HT1080 (cell line): Measurements from ENCODE around the gene CDC42BPB. TPM values are rescaled to one million over a fixed set of nuclear protein-coding genes. Genes with fewer than 3 reads are reported as not detected.
A peak's percentile ranks its signal among the peaks of the same experiment; 100 is the strongest.

Source experiments
- DNase-seq: peaks from one replicate; pipeline ENCODE4 v3.0.0-alpha.2; 2015; ENCODE audit warnings: low read depth
- total RNA-seq: library from RNA; depleted of rRNA; stranded (reverse); fragments of >200 nt; shearing (Covaris generic); gene quantifications from 2 replicates; pipeline ENCODE4 v1.2.3, GENCODE V29; 2014

Gene CDC42BPB
- total RNA-seq, 1 experiment from 2014 or later: 54.3 TPM

DNA sequence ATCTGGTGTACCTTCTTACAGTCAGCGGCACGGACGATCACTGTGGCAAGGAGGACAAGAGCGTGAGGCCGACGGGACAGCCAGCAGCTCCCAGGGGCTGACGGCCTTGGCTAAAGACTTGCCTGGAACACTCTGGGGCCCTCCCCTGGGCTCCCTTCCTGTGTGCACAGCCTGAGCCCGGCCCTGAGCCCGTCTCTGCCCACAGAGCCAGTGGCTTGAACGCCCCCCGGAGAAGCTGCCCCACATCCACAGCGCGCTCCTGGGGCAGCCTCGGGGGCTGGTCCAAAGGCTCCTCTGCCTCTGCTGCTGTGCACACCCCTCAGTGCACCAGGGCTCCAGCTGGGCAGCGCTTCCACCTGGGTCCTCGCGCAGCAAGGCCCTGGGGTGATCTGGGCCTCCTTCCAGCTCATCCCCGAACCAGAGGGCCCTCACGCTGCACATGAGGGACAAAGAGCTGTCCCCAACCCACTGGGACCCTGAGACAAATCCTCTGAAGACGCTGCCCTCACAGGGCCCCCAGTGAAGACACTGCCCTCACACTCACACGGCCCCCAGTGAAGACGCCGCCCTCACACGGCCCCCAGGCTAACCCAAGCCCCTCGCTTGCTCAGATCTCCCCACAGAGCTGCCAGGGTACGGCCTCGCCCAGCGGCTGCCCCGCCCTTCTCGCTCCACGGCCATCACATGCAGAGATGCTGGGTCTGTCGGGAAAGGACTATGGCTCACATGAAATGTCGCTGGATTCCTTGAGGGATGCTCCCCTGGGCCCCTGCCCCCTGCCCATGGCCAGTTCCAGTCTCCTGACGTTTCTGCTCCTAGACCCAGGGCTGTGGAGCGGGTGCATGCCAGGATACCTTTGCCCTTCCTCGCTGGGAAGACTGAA, 112.7 kb downstream of the CDC42BPB start:
- DNase-seq: no peak

GRCh38 chr14:102943979-102944378, 113.4 kb downstream of the CDC42BPB start:
- no peak for DNase-seq

DNA sequence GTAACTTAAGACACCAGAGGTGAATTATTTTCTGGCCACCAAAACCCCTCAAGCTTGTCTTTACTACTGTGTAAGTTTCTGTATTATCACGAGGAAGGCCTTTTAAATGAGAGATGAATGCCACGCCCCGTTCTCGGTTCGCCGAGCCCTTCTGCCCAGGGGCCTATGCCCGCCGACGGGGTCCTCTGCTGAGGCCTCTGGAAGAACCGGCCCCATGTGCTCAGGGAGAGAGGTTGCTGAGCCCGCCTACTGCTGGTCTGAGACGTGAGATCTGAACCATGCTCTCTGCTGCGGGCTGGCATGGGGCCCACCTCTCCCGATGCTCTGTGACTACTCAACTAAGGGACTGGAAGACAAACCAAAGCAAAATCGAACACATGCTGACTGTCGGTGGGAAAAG, 113.9 kb downstream of the CDC42BPB start:
- no peak for DNase-seq

DNA sequence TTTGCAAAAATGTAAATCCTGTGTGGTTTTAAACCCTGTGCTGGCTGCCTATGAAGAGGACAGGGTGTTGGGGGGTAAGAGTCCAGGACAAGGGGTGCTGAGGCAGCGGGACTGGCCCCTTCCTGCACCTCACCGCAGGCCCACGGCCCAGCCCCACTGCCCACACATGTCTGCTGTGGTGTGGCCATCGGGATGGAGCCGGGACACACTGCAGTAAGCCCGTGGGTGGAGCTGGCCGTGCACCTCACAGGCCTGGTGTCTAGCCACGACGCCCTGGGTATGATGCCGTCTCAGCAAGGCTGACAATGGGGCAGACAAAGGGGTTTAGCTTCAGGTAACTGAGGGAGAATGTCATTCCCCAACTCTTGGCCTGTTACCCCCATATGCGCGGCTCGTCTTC, 115.3 kb downstream of the CDC42BPB start:
- DNase-seq: no peak

DNA sequence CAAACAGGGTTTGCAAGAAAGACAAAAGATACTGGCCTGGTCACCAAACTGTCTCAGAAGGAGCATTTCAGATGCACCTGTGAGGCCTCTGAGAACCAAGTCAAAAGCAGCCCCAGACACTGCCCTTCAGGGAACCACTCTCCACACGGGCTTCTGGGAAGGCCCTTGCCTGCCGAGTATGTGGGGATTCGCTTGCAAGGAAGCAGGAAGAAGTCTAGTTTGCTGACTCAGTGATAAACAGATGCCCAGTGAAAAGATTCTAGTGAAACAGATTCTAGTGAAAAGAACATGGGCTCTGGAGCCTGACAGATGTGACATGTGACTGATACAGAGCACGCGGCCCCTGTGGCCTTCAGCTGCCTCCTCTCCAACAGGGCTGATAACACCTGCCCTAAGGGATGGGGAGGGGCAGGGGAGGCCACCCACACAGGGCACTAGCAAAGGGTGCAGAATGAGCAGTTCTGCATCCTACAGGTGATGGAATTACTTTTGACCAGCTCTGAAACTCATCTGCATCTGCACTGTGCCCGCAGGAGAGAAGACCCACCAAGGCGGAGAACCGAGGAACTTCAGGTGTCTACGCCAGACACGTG, 115.8 kb downstream of the CDC42BPB start:
- no peak for DNase-seq

- no peak for DNase-seq
Observed at GRCh38 chr14:102940729-102941362, 116.5 kb downstream of the CDC42BPB start.

- no peak for DNase-seq
Observed at GRCh38 chr14:102939820-102940561, 117.4 kb downstream of the CDC42BPB start.

DNA sequence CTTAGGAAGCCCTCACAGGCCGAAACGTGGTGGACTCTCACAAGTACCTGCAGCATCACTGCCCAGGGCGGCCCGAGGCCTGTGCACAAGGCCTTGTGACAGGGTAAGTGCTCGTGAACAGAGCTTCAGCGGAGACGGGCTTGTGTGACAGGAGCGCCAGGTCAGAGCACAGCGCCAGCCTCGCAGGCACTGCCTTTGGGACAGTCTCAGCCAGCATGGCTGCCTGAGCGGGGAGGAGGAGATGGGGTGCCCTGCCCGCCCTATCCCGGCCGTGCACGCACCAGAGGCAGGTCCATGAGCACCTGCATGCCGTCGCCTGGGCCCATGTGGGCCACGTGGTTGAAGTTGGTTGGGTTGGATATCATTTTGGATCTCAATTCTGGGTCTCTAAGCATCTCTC, 118.0 kb downstream of the CDC42BPB start:
- DNase-seq: no peak

DNA sequence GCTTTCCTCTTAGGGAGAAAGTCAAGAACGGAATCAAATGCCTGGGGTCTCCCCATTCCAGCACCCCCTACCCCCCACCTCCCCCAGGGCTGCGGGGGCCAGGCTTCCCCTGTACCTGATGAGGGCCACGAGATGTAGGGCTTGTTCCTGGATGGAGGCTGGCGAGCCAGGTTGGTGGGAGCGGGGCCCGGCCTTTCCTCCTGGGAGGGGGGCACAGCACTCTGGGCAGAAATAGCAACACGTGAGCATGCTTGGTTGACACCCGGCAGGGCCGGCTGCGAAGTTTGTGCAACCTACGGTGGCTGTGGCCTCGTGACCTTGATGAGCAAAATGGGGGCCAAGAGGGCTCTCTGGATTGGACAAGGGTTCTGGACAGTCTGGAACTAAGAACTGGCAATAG, 119.2 kb downstream of the CDC42BPB start:
- no peak for DNase-seq

DNA sequence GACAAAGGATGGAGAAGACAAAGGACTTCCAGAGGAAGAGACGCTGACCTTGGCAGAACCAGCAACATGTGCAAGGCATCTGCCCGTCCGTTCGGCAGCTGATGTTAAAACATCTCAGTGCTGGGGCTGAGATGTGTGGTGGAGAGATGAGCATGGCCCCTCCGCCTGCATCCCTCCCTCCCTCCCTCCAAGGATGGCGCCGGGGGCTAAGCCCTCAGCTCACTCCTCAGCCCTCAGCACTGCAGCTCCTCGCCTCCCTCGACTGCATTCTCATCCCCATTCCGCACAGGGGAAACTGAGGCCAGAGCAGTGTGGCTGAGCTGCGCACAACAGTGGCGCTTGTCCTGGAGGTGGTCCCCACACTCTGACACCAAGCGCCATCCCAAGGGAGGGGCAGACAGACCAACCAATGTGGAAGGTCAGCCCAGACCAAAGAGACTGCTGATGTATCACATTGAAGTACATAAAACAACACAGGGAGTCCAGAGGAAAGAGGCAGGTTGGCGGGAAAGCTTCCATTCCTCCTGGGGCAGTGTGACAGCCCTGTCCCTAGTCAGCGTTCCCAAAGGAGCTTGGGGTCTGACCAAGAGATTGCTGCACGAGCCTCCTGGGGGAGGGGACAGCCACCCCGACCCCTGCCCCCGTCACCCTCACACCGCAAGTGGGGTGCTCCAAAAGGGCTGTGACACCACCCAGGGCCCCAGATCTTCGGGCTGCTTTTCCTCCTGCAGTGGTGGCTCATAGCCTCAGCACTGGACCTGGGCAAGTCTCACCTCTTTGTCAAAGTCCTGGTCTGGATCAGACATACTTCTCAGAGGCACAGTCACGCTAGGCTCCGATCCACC, 119.8 kb downstream of the CDC42BPB start:
- DNase-seq: no peak

- no peak for DNase-seq
Observed at GRCh38 chr14:102935756-102936155, 121.6 kb downstream of the CDC42BPB start.

GRCh38 chr14:102933618-102934231, 123.6 kb downstream of the CDC42BPB start:
- DNase-seq: no peak

- DNase-seq: no peak
Observed at GRCh38 chr14:102932484-102933248, 124.7 kb downstream of the CDC42BPB start.

DNA sequence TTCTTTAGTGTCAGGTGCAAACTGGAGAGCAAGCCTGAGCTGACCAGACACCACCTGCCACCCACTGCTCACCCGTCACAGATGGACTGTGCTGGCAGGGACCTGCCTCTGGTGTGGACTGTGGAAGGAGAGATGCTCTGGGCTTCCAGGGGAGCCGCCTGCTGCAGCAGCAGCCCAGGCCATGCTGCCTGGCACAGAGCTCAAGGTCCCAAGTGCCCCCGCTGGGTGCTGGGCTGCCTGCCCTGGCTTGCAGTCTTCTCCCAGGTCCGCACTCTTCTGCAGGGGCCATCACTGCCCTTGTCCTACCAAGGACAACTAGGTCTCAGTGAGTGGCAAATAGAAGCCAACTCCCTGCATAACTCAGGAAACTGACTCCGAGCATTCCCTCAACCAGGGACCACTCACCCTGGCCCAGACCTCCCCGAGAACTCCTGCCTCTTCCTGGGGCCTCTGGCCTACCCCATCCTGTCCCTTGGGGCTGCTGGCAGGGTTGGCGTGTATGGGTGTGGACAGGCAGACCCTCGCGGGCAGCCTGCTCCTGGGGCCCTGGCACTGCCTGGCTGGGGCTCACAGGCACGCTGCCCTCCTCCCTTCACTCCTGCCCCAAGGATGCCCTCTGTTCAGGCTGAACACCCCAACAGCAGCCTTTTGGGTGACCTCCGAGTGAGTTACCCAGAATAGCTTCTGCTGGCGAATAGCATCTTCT, 125.6 kb downstream of the CDC42BPB start:
- DNase-seq: no peak

- DNase-seq: peak; percentile 23
Observed at GRCh38 chr14:102930753-102931579, 126.4 kb downstream of the CDC42BPB start.

- DNase-seq: no peak
Observed at GRCh38 chr14:102930138-102930752, 127.1 kb downstream of the CDC42BPB start.
